Measurements from ENCODE around the gene CDIPT.

DNA sequence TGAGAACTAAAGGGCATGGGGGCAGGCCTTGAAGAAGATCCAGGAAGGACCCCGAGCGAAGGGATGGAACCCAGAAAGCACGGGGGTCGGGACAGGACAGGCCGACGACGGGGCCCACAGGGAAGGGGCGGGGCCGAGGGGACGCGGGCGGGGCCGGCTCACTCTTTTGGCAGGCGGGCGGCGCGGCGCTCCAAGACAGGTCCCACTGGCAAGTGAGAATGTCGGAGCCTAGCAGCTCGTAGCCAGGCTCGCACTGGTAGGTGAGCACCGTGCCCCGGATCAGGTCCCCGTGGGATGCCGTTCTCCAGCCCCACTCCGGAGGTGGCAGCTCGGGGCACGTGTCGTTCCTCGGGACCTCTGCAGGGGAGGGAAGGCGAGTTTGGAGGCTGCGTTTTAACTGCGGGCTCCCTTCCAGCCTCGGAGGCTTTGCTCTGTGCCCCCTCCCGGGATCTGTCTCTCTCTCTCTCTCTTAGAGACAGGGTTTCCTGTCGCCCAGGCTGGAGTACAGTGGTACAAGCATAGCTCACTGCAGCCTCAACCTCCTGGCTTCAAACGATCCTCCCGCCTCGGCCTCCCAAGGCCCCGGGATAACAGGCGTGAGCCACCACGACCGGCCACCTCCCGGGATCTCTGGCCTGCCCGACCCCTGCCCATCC lies 13.7 kb upstream of the CDIPT start:
- no peak for TF ChIP-seq POLR2AphosphoS5 (IDR thresholded peaks at IDR 0.05; ENCODE audit: borderline replicate concordance, low read depth, low read length)
- no peak for TF ChIP-seq EZH2 (IDR thresholded peaks at IDR 0.05)

All from SK-N-MC (cell line).